K562 (cell line): ENCODE data around the gene ELF2. TPM values are rescaled to one million over a fixed set of nuclear protein-coding genes. Genes with fewer than 3 reads are reported as not detected.

Experiments used
- BDP1 ChIP-seq: IDR thresholded peaks from 3 replicates; pipeline ENCODE4 v1.6.1; 2011; ENCODE audit not compliant: insufficient read length, insufficient read depth
- CEBPG ChIP-seq, 3 experiments: fragments of 200-800 bp in 1 of 3; sonication (Bioruptor generic) in 1 of 3; sonication (generic) in 1 of 3; formaldehyde crosslinking in 1 of 3; IDR thresholded peaks in 2 of 3; conservative IDR thresholded peaks in 1 of 3; 2 replicates each; pipeline versions ENCODE4 v1.6.1 to v1.8.0; 2016 to 2022; ENCODE audit warnings: missing compliant biosample characterization in 2 of 3, missing genetic modification characterization in 2 of 3, mild to moderate bottlenecking in 1 of 3, missing genetic modification reagents in 1 of 3
- CEBPZ ChIP-seq: fragments of 150-350 bp; IDR thresholded peaks from 2 replicates; pipeline ENCODE4 v1.6.1; 2014; ENCODE audit warnings: low read depth, mild to moderate bottlenecking, low read length, borderline replicate concordance
- FUS ChIP-seq: fragments of 200-400 bp; formaldehyde crosslinking; optimal IDR thresholded peaks from 2 replicates; pipeline ENCODE3; 2017; ENCODE audit warnings: low read depth, low read length
- HDAC8 ChIP-seq: fragments of 450-650 bp; IDR thresholded peaks from 2 replicates; pipeline ENCODE4 v1.6.1; 2016; ENCODE audit warnings: mild to moderate bottlenecking, missing genetic modification characterization, moderate library complexity, missing compliant biosample characterization
- HES1 ChIP-seq: fragments of 450-650 bp; IDR thresholded peaks from 2 replicates; pipeline ENCODE4 v1.6.1; 2016; ENCODE audit warnings: low read depth, mild to moderate bottlenecking, moderate library complexity
- HNRNPUL1 ChIP-seq: fragments of 200-400 bp; formaldehyde crosslinking; IDR thresholded peaks from 2 replicates; pipeline ENCODE4 v1.6.1; 2017; ENCODE audit warnings: low read length
- KDM1A ChIP-seq, 2 experiments: fragments of 450-650 bp; IDR thresholded peaks; 2 replicates each; pipeline ENCODE4 v1.6.1; 2016; ENCODE audit warnings: mild to moderate bottlenecking in 2 of 2
- MAFG ChIP-seq: fragments of 450-650 bp; conservative IDR thresholded peaks from 2 replicates; pipeline ENCODE4 v1.6.1; 2016; ENCODE audit warnings: missing genetic modification characterization, missing compliant biosample characterization
- NONO ChIP-seq, 2 experiments: fragments of 200-400 bp in 1 of 2; fragments of 450-650 bp in 1 of 2; formaldehyde crosslinking in 1 of 2; IDR thresholded peaks; 2 replicates each; pipeline ENCODE4 v1.6.1; 2017; ENCODE audit warnings: low read depth in 2 of 2, mild to moderate bottlenecking in 2 of 2, moderate library complexity in 2 of 2, low read length in 1 of 2
- NR3C1 ChIP-seq: sonication (generic); formaldehyde crosslinking; IDR thresholded peaks from 2 replicates; pipeline ENCODE4 v1.8.1; 2022; ENCODE audit warnings: missing genetic modification reagents
- TAL1 ChIP-seq: fragments of 450-650 bp; IDR thresholded peaks from 2 replicates; pipeline ENCODE4 v1.6.1; 2016; ENCODE audit warnings: mild to moderate bottlenecking
- ZBTB1 ChIP-seq: sonication (generic); formaldehyde crosslinking; IDR thresholded peaks from 2 replicates; pipeline ENCODE4 v1.8.1; 2023; ENCODE audit warnings: missing genetic modification reagents, low read depth, mild to moderate bottlenecking, borderline replicate concordance
- ZBTB8A ChIP-seq: fragments of 450-650 bp; IDR thresholded peaks from 2 replicates; pipeline ENCODE4 v1.6.1; 2018; ENCODE audit warnings: mild to moderate bottlenecking, moderate library complexity; ENCODE audit not compliant: partially characterized antibody
- ZNF23 ChIP-seq: fragments of 250-450 bp; sonication (Bioruptor Pico); IDR thresholded peaks from 2 replicates; pipeline ENCODE4 v1.4.0; 2020; ENCODE audit warnings: mild to moderate bottlenecking
- ZNF316 ChIP-seq: fragments of 450-650 bp; IDR thresholded peaks from 2 replicates; pipeline ENCODE4 v1.6.1; 2016
- ZNF699 ChIP-seq: fragments of 250-450 bp; sonication (Bioruptor Pico); IDR thresholded peaks from 2 replicates; pipeline ENCODE4 v1.8.0; 2021; ENCODE audit warnings: mild to moderate bottlenecking, moderate library complexity; ENCODE audit not compliant: insufficient replicate concordance
- polyA plus RNA-seq, 8 experiments: library from polyadenylated mRNA; depleted of rRNA in 4 of 8; stranded (reverse) in 5 of 8; unstranded in 3 of 8; fragments of >200 nt; fragmentation: Nextera tagmentation in 2 of 8; fragmentation: Illumina TruSeq in 1 of 8; extraction: Ambion mirVana in 2 of 8; extraction: Trizol in 1 of 8; gene quantifications; 2 replicates each; pipeline versions ENCODE4 v1.2.1 to v1.2.3, GENCODE V29; 2011 to 2014; ENCODE audit warnings: inconsistent platforms in 1 of 8, missing spikeins in 1 of 8
- total RNA-seq, 7 experiments: library from RNA; depleted of rRNA in 6 of 7; stranded (reverse); fragments of >200 nt in 6 of 7; fragmentation: Illumina TruSeq in 2 of 7; extraction: Trizol in 2 of 7; gene quantifications; 2 replicates each; pipeline versions ENCODE4 v1.2.1 to v1.2.3, GENCODE V29; 2011 to 2021; ENCODE audit warnings: low replicate concordance in 1 of 7

The ELF2 gene
- total and polyA plus RNA-seq, 9 of the 15 experiments (the other 6 are each of a cell fraction or from before 2014, with no cell fraction given), result 9.4 to 58.7 (median 41.6) TPM

- TF ChIP-seq NONO (IDR thresholded peaks at IDR 0.05; ENCODE audit: low read depth in 2 of 2, low read length in 1 of 2), result peak in 1 of 2 experiments; percentile 81; a peak in 3 of 4 replicates
- TF ChIP-seq BDP1, result no peak
- peak; percentile 98 for TF ChIP-seq ZBTB1 (CRISPR knock-in tag)
- no peak for TF ChIP-seq ZNF699 (CRISPR knock-in tag)
- no peak for TF ChIP-seq CEBPG (CRISPR knock-in tag; IDR thresholded peaks at IDR 0.05)
- TF ChIP-seq CEBPG (tag; conservative IDR thresholded peaks at IDR 0.05 in 1 of 2, IDR thresholded peaks at IDR 0.05 in 1 of 2), result no peak
- no peak for TF ChIP-seq HDAC8 (tag)
- TF ChIP-seq HNRNPUL1, result no peak
- TF ChIP-seq FUS, result no peak
- TF ChIP-seq ZNF23, result no peak
- TF ChIP-seq ZNF316, result no peak
- TF ChIP-seq TAL1, result no peak
- TF ChIP-seq HES1, result no peak
- no peak for TF ChIP-seq MAFG
- TF ChIP-seq NR3C1, result no peak
- TF ChIP-seq KDM1A (IDR thresholded peaks at IDR 0.05), result no peak
- no peak for TF ChIP-seq CEBPZ
- TF ChIP-seq ZBTB8A, result no peak
Observed at GRCh38 chr4:139083956-139084803, 92.8 kb downstream of the ELF2 start (continued).
